Parathyroid adenoma (tissue), 2 donors: ENCODE results near the gene OVCA2.

Source experiments
- H2AFZ ChIP-seq: fragments of 300-600 bp; sonication (generic); one replicate; pipeline ENCODE4 v1.7.0; 2017; ENCODE audit warnings: antibody characterized with exemption, mild to moderate bottlenecking
- H3K27ac ChIP-seq: fragments of 300-600 bp; sonication (generic); one replicate; pipeline ENCODE4 v1.7.0; 2017
- H3K27me3 ChIP-seq: fragments of 300-600 bp; sonication (generic); one replicate; pipeline ENCODE4 v1.7.0; 2017; ENCODE audit warnings: low read length; ENCODE audit not compliant: control insufficient read depth, insufficient read depth
- H3K36me3 ChIP-seq: fragments of 300-600 bp; sonication (generic); one replicate; pipeline ENCODE4 v1.7.0; 2017; ENCODE audit warnings: low read length; ENCODE audit not compliant: control insufficient read depth, insufficient read depth
- H3K4me1 ChIP-seq: fragments of 300-600 bp; sonication (generic); one replicate; pipeline ENCODE4 v1.7.0; 2017; ENCODE audit warnings: control low read depth
- H3K4me2 ChIP-seq: fragments of 300-600 bp; sonication (generic); one replicate; pipeline ENCODE4 v1.7.0; 2017; ENCODE audit warnings: low read length
- H3K4me3 ChIP-seq: fragments of 300-600 bp; sonication (generic); one replicate; pipeline ENCODE4 v1.7.0; 2017; ENCODE audit warnings: low read depth, low read length
- H3K79me2 ChIP-seq: fragments of 300-600 bp; sonication (generic); one replicate; pipeline ENCODE4 v1.7.0; 2017; ENCODE audit warnings: control low read depth
- H3K9ac ChIP-seq: fragments of 300-600 bp; sonication (generic); one replicate; pipeline ENCODE4 v1.7.0; 2017; ENCODE audit warnings: mild to moderate bottlenecking
- H3K9me3 ChIP-seq: fragments of 300-600 bp; sonication (generic); one replicate; pipeline ENCODE4 v1.7.0; 2017; ENCODE audit warnings: low read length; ENCODE audit not compliant: control insufficient read depth
- TF ChIP-seq, protein P1 (sequence below): fragments of 300-600 bp; sonication (generic); IDR thresholded peaks from one replicate; pipeline ENCODE4 v1.7.0; 2017; ENCODE audit warnings: antibody characterized with exemption, mild to moderate bottlenecking
- donor health status: primary hyperparathyroidism.

The OVCA2 gene

DNA sequence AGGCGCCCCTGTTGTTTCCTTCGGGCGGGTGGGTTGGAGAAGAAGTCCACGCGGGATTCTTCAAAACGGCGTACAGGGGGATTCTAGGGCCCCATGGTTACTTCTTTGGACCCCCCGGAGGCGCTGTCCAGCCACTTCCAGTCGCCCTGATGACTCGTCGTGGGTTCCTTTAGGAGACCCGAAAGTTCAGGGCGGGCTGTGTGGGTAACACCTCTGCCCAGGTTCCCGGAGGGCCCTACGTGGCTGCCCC is 12.4 kb downstream of the OVCA2 start:
- H3K27ac ChIP-seq, result peak overlapping the region; percentile 63
- peak overlapping the region; percentile 76 for H2AFZ ChIP-seq
- H3K79me2 ChIP-seq, result no peaks in the 10 kb centered on the region
- TF ChIP-seq, protein P1, sequence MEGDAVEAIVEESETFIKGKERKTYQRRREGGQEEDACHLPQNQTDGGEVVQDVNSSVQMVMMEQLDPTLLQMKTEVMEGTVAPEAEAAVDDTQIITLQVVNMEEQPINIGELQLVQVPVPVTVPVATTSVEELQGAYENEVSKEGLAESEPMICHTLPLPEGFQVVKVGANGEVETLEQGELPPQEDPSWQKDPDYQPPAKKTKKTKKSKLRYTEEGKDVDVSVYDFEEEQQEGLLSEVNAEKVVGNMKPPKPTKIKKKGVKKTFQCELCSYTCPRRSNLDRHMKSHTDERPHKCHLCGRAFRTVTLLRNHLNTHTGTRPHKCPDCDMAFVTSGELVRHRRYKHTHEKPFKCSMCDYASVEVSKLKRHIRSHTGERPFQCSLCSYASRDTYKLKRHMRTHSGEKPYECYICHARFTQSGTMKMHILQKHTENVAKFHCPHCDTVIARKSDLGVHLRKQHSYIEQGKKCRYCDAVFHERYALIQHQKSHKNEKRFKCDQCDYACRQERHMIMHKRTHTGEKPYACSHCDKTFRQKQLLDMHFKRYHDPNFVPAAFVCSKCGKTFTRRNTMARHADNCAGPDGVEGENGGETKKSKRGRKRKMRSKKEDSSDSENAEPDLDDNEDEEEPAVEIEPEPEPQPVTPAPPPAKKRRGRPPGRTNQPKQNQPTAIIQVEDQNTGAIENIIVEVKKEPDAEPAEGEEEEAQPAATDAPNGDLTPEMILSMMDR, result no peak
- H3K4me2 ChIP-seq, result peak overlapping the region; percentile 76
- H3K4me1 ChIP-seq, result peaks cover 12% of the 10 kb centered on the region
- H3K27me3 ChIP-seq, result no peaks in the 10 kb centered on the region
- no peaks in the 10 kb centered on the region for H3K9me3 ChIP-seq
- peak overlapping the region; percentile 40 for H3K4me3 ChIP-seq
- H3K9ac ChIP-seq, result no peak overlapping the region
- H3K36me3 ChIP-seq, result no peaks in the 10 kb centered on the region

- Histone ChIP-seq H3K27me3 (no peaks in the 10 kb centered on the region), H3K4me3 (peak within 1 kb of the TSS; percentile 40), H2AFZ (peak within 1 kb of the TSS; percentile 76), H3K4me2 (peak within 1 kb of the TSS; percentile 76), H3K36me3 (no peaks in the 10 kb centered on the region), H3K9ac (no peak within 1 kb of the TSS), H3K9me3 (no peaks in the 10 kb centered on the region), H3K27ac (peak within 1 kb of the TSS; percentile 63), H3K79me2 (no peaks in the 10 kb centered on the region), H3K4me1 (peaks cover 10% of the 10 kb centered on the region)
- TF ChIP-seq, protein P1, result peak; percentile 94
Measured at GRCh38 chr17:2054512-2055291, 12.9 kb downstream of the OVCA2 start, which contains the start of gene HIC1. Gene HIC1, plus strand, starts transcription at chr17:2055103. Its CDS starts 1,588 bp downstream, at chr17:2056691.

DNA sequence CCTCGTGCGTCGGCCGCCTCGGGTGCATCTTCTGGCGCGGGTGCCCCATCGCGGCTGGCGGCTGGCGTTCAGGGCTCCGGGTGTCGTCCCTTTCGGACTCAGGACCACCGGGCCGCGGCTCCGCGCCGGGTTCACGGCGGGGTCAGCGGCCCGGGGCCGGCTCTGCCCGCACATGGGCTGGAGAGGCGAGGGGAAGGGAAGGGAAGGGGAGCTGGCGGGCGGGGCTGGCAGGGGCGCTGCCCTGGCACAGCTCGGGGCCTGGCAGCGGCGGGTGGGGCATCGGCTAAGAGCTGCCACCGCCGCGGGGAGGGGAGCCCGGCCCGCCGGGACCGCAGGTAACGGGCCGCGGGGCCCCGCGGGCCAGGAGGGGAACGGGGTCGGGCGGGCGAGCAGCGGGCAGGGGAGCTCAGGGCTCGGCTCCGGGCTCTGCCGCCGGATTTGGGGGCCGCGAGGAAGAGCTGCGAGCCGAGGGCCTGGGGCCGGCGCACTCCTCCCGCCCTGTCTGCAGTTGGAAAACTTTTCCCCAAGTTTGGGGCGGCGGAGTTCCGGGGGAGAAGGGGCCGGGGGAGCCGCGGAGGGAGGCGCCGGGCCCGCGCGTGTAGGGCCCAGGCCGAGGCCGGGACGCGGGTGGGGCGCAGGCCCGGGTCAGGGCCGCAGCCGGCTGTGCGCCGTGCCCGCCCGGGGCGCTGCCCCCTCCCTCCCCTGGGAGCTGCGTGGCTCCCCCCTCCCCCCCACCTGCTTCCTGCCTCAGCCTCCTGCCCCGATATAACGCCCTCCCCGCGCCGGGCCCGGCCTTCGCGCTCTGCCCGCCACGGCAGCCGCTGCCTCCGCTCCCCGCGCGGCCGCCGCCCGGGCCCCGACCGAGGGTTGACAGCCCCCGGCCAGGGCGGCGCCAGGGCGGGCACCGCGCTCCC is 13.7 kb downstream of the OVCA2 start:
- peak overlapping the region; percentile 63 for H3K27ac ChIP-seq
- H3K4me1 ChIP-seq, result peaks cover 10% of the 10 kb centered on the region

DNA sequence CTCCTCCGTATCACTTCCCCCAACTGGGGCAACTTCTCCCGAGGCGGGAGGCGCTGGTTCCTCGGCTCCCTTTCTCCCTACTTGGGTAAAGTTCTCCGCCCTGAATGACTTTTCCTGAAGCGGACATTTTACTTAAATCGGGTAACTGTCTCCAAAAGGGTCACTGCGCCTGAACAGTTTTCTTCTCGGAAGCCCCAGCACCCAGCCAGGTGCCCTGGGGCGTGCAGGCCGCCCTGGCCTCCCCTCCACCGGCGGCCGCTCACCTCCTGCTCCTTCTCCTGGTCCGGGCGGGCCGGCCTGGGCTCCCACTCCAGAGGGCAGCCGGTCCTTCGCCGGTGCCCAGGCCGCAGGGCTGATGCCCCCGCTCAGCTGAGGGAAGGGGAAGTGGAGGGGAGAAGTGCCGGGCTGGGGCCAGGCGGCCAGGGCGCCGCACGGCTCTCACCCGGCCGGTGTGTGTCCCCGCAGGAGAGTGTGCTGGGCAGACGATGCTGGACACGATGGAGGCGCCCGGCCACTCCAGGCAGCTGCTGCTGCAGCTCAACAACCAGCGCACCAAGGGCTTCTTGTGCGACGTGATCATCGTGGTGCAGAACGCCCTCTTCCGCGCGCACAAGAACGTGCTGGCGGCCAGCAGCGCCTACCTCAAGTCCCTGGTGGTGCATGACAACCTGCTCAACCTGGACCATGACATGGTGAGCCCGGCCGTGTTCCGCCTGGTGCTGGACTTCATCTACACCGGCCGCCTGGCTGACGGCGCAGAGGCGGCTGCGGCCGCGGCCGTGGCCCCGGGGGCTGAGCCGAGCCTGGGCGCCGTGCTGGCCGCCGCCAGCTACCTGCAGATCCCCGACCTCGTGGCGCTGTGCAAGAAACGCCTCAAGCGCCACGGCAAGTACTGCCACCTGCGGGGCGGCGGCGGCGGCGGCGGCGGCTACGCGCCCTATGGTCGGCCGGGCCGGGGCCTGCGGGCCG is 14.7 kb downstream of the OVCA2 start:
- TF ChIP-seq, protein P1, result no peak
- no peaks in the 10 kb centered on the region for H3K79me2 ChIP-seq
- no peak overlapping the region for H2AFZ ChIP-seq
- H3K27ac ChIP-seq, result no peak overlapping the region
- no peaks in the 10 kb centered on the region for H3K9me3 ChIP-seq
- H3K36me3 ChIP-seq, result no peaks in the 10 kb centered on the region
- H3K4me2 ChIP-seq, result peak overlapping the region; percentile 13
- peaks cover 7% of the 10 kb centered on the region for H3K4me1 ChIP-seq
- H3K27me3 ChIP-seq, result no peaks in the 10 kb centered on the region
- no peak overlapping the region for H3K4me3 ChIP-seq
- no peak overlapping the region for H3K9ac ChIP-seq

More for the DNA sequence above, 13.7 kb downstream of the OVCA2 start:
- Histone ChIP-seq H3K27me3 (no peaks in the 10 kb centered on the region), H3K4me2 (peak overlapping the region; percentile 34), H3K36me3 (no peaks in the 10 kb centered on the region), H3K79me2 (no peaks in the 10 kb centered on the region), H2AFZ (peak overlapping the region; percentile 76), H3K9me3 (no peaks in the 10 kb centered on the region), H3K9ac (no peak overlapping the region), H3K4me3 (peak overlapping the region; percentile 35)
- TF ChIP-seq, protein P1, result no peak
